Lower leg skin (tissue), 3 donors: ENCODE measurements around the gene KAT6B.

Experiments
- POLR2A ChIP-seq, 2 donors: fragments of 450-650 bp; IDR thresholded peaks; one replicate each; pipeline ENCODE4 v1.6.1; 2016 to 2017; ENCODE audit warnings: antibody characterized with exemption in 2 of 2, mild to moderate bottlenecking in 1 of 2, moderate library complexity in 1 of 2
- TF ChIP-seq, protein P1 (sequence below), 3 donors: fragments of 450-650 bp; IDR thresholded peaks; one replicate each; pipeline ENCODE4 v1.5.1; 2016; ENCODE audit warnings: antibody characterized with exemption in 3 of 3, mild to moderate bottlenecking in 3 of 3, moderate library complexity in 2 of 3

GRCh38 chr10:74977913-74978847 is 151.8 kb downstream of the KAT6B start:
- TF ChIP-seq, protein P1, sequence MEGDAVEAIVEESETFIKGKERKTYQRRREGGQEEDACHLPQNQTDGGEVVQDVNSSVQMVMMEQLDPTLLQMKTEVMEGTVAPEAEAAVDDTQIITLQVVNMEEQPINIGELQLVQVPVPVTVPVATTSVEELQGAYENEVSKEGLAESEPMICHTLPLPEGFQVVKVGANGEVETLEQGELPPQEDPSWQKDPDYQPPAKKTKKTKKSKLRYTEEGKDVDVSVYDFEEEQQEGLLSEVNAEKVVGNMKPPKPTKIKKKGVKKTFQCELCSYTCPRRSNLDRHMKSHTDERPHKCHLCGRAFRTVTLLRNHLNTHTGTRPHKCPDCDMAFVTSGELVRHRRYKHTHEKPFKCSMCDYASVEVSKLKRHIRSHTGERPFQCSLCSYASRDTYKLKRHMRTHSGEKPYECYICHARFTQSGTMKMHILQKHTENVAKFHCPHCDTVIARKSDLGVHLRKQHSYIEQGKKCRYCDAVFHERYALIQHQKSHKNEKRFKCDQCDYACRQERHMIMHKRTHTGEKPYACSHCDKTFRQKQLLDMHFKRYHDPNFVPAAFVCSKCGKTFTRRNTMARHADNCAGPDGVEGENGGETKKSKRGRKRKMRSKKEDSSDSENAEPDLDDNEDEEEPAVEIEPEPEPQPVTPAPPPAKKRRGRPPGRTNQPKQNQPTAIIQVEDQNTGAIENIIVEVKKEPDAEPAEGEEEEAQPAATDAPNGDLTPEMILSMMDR (IDR thresholded peaks at IDR 0.05), result no peak
- no peak for TF ChIP-seq POLR2A (IDR thresholded peaks at IDR 0.05)
